C4-2B (cell line): ENCODE results near the gene MFN2.

Experiments
- CTCF ChIP-seq: fragments of 450-650 bp; conservative IDR thresholded peaks from 2 replicates; pipeline ENCODE4 v1.5.1; 2017; ENCODE audit warnings: mild to moderate bottlenecking
- ZFX ChIP-seq: fragments of 450-650 bp; IDR thresholded peaks from 2 replicates; pipeline ENCODE4 v1.6.1; 2017

GRCh38 chr1:11984121-11984520 lies 3.9 kb downstream of the MFN2 start:
- TF ChIP-seq CTCF: no peak
- no peak for TF ChIP-seq ZFX
